GM18519 (cell line): ENCODE results near the gene MISFA.
"Not testable (repeated sequence)": the region's sequence is repeated elsewhere in the genome, so short reads cannot be mapped to it uniquely, and the experiment has no call there.

ENCODE experiments used
- ATAC-seq: cut with Tn5 transposase; IDR thresholded peaks from one replicate; pipeline ENCODE4 v1.9.1; 2021; ENCODE audit warnings: mild to moderate bottlenecking, moderate library complexity; ENCODE audit not compliant: unreplicated experiment, low FRiP score

MISFA gene

GRCh38 chr11:18615628-18616392 lies 16.2 kb downstream of the MISFA start:
- ATAC-seq, result peak; percentile 99

- ATAC-seq, result no peak
These were observed 18.2 kb downstream of the MISFA start for GRCh38 chr11:18617688-18618341.

- no peak for ATAC-seq
These were observed 18.9 kb downstream of the MISFA start for GRCh38 chr11:18618342-18619025.

- no peak for ATAC-seq
These were observed 24.1 kb downstream of the MISFA start for GRCh38 chr11:18623707-18624106.

- ATAC-seq, result no peak
These were observed 24.6 kb downstream of the MISFA start for GRCh38 chr11:18624161-18624560.

- ATAC-seq, result no peak
These were observed 33.3 kb downstream of the MISFA start for GRCh38 chr11:18632841-18633240.

- peak; percentile 47 for ATAC-seq
These were observed 33.9 kb downstream of the MISFA start for GRCh38 chr11:18633256-18634139.

- ATAC-seq, result peak; percentile 93
These were observed 34.8 kb downstream of the MISFA start, which contains the start of gene SPTY2D1 for GRCh38 chr11:18634140-18635032. TSS of gene SPTY2D1 (minus strand) at chr11:18634342. CDS start at chr11:18634257, 85 bp downstream.

GRCh38 chr11:18641677-18642076 lies 42.1 kb downstream of the MISFA start:
- ATAC-seq, result no peak

GRCh38 chr11:18643034-18643433 lies 43.4 kb downstream of the MISFA start:
- ATAC-seq, result not testable (repeated sequence)

- ATAC-seq, result no peak
These were observed 50.8 kb downstream of the MISFA start for GRCh38 chr11:18650353-18650752.

GRCh38 chr11:18650859-18651557 lies 51.4 kb downstream of the MISFA start:
- ATAC-seq, result peak; percentile 85
